HuH-7 (cell line): Measurements from ENCODE around the gene RUNDC3A.

Experiments used
- DNase-seq: peaks from one replicate; pipeline ENCODE4 v3.0.0; 2011; ENCODE audit warnings: low spot score

Gene RUNDC3A

DNA sequence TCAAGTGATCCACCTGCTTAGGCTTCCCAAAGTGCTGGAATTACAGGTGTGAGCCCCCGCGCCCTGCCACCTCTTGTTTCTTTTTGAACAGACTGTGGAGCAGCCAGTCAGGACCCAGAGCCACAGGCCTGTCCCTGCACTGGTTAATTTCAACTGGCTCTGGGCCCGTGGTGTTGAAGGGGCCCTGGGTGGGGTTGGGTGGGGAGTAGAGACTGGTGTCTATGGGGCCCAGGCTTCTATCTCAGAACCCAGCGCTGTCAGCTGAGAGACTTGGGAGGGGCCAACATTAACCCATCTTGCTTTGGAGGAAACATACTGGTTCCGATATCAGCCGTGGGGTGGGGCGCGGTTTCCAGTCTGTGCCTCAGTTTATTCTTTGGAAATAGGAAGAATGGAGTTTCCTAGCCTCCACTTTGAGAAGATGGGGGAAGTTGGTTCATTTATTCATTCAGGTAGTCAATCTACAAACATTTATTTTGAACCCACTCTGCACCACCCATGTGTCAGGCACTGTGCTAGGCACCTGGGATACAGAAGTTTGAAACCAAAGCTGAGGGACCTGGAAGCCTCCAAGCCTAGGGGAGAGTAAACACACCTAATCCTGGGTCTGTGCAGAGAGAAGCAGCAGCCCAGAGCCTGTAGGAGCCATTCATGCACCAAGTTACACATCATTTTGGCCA is 24.9 kb upstream of the RUNDC3A start:
- no peak for DNase-seq

GRCh38 chr17:44284024-44284400 is 24.4 kb upstream of the RUNDC3A start:
- DNase-seq: no peak

GRCh38 chr17:44287651-44288050 is 20.8 kb upstream of the RUNDC3A start:
- no peak for DNase-seq

GRCh38 chr17:44293509-44294226 is 14.7 kb upstream of the RUNDC3A start:
- no peak for DNase-seq

DNA sequence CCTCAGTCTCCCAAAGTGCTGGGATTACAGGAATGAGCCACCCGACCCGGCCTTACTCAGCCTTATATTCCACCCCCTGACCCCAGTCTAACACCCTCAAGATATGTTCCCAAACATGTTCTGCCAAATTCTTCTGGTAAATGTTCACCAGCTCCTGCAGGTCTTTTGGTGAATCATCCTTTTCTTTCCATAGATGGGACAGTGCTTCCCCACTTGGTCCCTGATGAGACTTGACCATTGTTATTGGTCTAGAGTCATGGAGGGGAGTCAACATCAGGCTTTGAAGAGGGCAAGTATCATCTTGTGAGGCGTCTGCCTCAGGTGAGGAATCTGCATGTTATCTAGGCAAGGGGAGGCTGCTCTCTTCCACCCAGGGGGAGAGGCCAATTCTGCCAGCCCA is 10.4 kb upstream of the RUNDC3A start:
- DNase-seq: no peak

DNA sequence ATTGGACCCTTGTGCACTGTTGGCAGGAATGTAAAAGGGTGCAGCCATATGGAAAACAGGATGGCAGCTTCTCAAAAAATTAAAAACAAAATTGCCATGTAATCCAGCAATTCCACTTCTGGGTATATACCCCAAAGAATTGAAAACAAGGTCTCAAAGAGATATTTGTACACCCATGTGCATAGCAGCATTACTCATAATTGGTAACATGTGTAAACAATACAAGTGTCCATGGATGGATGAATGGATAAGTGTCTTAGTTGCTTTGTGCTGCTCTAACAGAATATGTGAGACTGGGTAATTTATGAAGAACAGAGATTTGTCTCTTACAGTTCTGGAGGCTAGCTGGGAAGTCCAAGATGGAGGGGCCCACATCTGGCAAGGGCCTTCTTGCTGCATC is 3.8 kb upstream of the RUNDC3A start:
- no peak for DNase-seq

DNA sequence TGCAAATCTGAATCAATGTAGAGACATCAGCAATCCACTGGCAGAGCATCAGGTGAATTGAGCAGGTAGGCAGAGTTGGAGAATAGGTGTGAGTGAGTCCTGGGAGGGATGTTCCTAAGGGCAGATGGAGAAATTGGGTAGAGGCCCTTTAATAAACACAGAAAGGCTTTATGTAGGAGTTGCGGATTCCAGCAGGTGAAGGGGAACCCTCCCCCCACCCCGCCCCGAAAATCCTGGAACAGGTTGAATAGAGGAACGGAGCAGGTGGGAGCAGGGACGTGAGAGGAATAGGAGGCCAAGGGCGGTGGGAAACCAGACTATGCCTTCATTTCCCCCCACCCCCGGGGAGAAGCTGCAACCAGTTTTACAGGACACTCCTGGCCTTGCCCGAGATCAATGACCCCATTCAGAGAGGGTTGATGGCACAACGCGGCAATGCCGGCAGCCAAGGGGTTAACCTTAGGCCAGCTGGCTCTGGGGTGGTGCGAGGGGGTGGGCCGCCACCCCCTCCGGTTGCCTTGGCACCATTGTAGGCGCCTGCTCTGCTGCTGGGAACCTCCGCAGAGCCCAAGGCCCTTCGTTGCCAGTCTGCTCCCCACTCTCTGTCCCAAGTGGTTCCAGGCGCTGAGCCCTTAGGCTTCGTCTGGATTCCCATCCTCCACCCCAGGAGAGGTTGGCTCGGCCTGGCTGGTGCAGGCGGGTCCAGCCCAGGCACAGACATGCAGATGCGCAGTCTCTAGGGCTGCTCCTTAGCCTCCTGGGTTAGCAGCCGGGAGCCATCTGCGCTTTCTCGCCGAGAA is 814 bp upstream of the RUNDC3A start:
- peak; percentile 73 for DNase-seq

GRCh38 chr17:44308865-44309264 is 464 bp downstream of the RUNDC3A start:
- no peak for DNase-seq

GRCh38 chr17:44309472-44309871 is 1.1 kb downstream of the RUNDC3A start:
- DNase-seq: no peak

GRCh38 chr17:44310188-44310587 is 1.8 kb downstream of the RUNDC3A start:
- DNase-seq: no peak

- DNase-seq: no peak
These were observed 2.4 kb downstream of the RUNDC3A start for GRCh38 chr17:44310609-44311376.

GRCh38 chr17:44311562-44312181 is 3.3 kb downstream of the RUNDC3A start:
- DNase-seq: no peak

GRCh38 chr17:44312396-44313104 is 4.1 kb downstream of the RUNDC3A start:
- DNase-seq: no peak

- no peak for DNase-seq
These were observed 5.6 kb downstream of the RUNDC3A start for GRCh38 chr17:44314031-44314430.

DNA sequence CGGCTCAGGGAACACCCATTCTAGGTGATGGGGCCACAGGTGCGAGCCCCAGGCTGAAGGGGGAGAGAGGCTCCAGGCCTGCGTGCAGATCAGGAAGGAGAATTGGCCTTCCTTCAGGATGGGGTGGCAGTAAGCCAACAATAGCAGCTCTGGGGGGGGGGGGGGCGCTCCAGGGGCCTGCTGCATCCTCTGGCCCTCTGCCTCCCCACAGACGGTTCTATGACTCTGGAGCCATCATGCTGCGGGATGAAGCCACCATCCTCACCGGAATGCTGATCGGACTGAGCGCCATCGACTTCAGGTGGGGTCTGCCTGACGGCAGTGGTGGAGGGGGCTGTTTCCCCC is 6.1 kb downstream of the RUNDC3A start:
- no peak for DNase-seq

- DNase-seq: no peak
These were observed 6.7 kb downstream of the RUNDC3A start for GRCh38 chr17:44314869-44315661.

GRCh38 chr17:44315760-44316731 is 7.6 kb downstream of the RUNDC3A start:
- no peak for DNase-seq

DNA sequence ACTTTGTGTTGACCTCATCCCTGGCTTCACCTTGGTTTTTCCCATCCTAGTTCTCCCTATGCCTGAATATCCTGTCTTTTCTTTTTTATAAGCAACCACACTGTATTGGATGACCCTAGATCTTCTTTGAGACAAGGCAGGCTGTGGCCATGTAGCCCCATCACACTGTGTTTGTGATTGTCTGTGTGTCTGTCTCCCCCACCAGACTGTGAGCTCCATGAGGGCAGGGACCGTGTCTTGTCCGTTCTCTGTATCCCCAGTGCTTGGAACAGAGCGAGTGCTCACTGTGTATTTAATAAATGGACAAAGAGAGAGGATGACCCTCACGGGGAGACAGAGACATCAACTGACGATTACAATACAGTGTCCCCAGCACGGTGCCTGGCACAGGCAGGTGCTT is 9.1 kb downstream of the RUNDC3A start:
- DNase-seq: no peak
